Right lobe of liver (tissue), 4 donors: Measurements from ENCODE around the gene GMNN.

ENCODE experiments used
- POLR2A ChIP-seq: fragments of 450-650 bp; IDR thresholded peaks from one replicate; pipeline ENCODE4 v1.6.1; 2017; ENCODE audit warnings: antibody characterized with exemption, mild to moderate bottlenecking
- TF ChIP-seq, protein P1 (sequence below), 4 donors: fragments of 200-600 bp in 3 of 4; fragments of 450-650 bp in 1 of 4; IDR thresholded peaks; one replicate each; pipeline versions ENCODE4 v1.5.1 to v1.8.0; 2016 to 2022; ENCODE audit warnings: antibody characterized with exemption in 4 of 4, mild to moderate bottlenecking in 2 of 4
- donor health status: DM: no; HTN: no; CAD: no.
- donor health status: DM: no; HTN: no; CAD: no.
- donor health status: DM: no; HTN: yes; CAD: no.

DNA sequence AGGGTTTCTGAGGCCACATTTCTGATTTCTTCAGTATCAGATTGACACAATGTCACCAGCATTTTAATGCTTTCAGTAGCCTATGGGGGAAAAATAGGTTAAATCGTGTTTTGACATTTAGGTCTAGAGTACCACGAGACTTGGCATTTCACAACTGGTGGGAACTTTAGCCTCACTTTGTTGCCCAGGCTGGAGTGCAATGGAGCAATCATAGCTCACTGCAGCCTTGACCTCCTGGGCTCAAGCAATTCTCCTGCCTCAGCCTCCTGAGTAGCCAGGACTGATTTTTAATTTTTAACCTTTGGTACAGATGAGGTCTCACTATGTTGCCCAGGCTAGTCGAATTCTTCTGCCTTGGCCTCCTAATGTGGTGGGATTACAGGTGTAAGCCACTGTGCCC lies 35.0 kb downstream of the GMNN start:
- TF ChIP-seq, protein P1, sequence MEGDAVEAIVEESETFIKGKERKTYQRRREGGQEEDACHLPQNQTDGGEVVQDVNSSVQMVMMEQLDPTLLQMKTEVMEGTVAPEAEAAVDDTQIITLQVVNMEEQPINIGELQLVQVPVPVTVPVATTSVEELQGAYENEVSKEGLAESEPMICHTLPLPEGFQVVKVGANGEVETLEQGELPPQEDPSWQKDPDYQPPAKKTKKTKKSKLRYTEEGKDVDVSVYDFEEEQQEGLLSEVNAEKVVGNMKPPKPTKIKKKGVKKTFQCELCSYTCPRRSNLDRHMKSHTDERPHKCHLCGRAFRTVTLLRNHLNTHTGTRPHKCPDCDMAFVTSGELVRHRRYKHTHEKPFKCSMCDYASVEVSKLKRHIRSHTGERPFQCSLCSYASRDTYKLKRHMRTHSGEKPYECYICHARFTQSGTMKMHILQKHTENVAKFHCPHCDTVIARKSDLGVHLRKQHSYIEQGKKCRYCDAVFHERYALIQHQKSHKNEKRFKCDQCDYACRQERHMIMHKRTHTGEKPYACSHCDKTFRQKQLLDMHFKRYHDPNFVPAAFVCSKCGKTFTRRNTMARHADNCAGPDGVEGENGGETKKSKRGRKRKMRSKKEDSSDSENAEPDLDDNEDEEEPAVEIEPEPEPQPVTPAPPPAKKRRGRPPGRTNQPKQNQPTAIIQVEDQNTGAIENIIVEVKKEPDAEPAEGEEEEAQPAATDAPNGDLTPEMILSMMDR (IDR thresholded peaks at IDR 0.05), result no peak
- no peak for TF ChIP-seq POLR2A
